ENCODE data around the gene ZKSCAN1.

DNA sequence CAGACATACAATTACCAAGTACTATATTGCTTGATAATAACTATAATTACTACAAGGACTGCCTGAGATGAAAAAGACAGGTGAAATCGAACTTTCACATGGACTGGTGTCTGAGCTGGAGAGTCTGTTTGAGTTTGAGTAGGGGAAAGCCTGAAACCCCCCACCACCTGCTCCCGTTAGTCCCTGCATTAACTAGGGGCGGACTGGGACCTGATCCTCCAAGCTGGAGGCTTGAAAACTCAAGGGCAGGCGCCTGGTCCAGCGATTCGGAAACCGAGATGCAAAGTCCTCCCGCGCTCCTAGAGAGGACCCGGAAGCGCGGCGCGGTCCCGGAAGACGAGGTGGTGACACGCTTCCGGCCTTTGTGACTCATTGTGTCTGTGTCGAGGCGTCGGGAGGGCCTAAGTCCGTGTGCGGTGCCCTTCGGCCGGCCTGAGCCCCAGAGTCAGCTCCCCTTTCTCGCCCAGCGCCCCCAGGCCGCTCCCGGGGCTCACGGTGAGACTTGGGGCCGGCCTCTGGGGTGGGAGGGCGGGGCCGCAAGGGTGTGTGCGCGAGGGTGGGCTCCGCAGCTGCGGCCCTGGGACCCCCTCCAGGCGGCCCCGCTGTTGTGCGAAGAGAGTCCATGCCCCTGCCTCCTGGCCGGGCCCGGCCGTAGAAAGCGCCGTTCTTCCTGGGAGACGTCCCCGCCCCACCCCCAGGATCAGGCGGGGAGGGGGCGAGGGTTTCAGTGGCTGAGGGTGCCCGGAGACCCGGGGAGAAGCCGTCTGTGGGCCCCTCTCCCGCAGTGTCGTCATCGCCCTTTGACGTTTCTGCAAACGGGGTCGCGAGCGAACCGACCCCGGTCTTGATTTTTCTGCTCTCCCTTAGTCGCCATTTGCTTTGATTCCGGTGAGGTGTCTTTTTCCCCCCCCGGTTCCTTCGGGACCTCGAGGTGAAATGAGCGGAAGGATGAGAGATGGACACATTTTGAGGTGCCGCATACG is at the start of gene ZKSCAN1:
- no peak for TF ChIP-seq CTCF (IDR thresholded peaks at IDR 0.05)
- TF ChIP-seq POLR2A (IDR thresholded peaks at IDR 0.05) = peak in 1 of 2 donors; percentile 77
